Activated CD4-positive, alpha-beta T cell treated with anti-CD3 and anti-CD28 coated beads, Interleukin-2, amount 10 ng/mL, durations not matched to agents 7 days and 5 days (primary cell): ENCODE results near the gene KCNMA1. TPM values are rescaled to one million over a fixed set of nuclear protein-coding genes. Genes with fewer than 3 reads are reported as not detected.

ENCODE experiments used
- CTCF ChIA-PET: fragments of 350-600 bp; sonication (Branson Sonifier 250); formaldehyde crosslinking; loops from one replicate; lab custom pipeline; 2021; ENCODE audit warnings: antibody characterized with exemption; lab: Charles Lee
- POLR2A ChIA-PET: fragments of 350-600 bp; sonication (Branson Sonifier 250); formaldehyde crosslinking; loops from one replicate; lab custom pipeline; 2021; ENCODE audit warnings: antibody characterized with exemption; lab: Charles Lee
- DNase-seq: peaks from one replicate; pipeline ENCODE4 v3.0.0-alpha.2; 2020
- H3K27ac Mint-ChIP-seq: one replicate; pipeline ENCODE4 v1.8.0; 2021; ENCODE audit warnings: mild to moderate bottlenecking, moderate library complexity, mixed read lengths
- H3K27me3 Mint-ChIP-seq: one replicate; pipeline ENCODE4 v1.8.0; 2021; ENCODE audit warnings: mixed read lengths
- H3K36me3 Mint-ChIP-seq: one replicate; pipeline ENCODE4 v1.8.0; 2021; ENCODE audit warnings: low read depth, mixed read lengths
- H3K4me1 Mint-ChIP-seq: one replicate; pipeline ENCODE4 v1.8.0; 2021; ENCODE audit warnings: mixed read lengths
- H3K4me3 Mint-ChIP-seq: one replicate; pipeline ENCODE4 v1.8.0; 2021; ENCODE audit warnings: mild to moderate bottlenecking, moderate library complexity, mixed read lengths
- H3K9me3 Mint-ChIP-seq: one replicate; pipeline ENCODE4 v1.8.0; 2021; ENCODE audit warnings: mixed read lengths
- total RNA-seq, 2 experiments: library from RNA; stranded (reverse); gene quantifications; one replicate each; pipeline ENCODE4 v1.2.3, GENCODE V29; 2021

KCNMA1 gene
- total RNA-seq, 2 experiments from 2014 or later = not detected

DNA sequence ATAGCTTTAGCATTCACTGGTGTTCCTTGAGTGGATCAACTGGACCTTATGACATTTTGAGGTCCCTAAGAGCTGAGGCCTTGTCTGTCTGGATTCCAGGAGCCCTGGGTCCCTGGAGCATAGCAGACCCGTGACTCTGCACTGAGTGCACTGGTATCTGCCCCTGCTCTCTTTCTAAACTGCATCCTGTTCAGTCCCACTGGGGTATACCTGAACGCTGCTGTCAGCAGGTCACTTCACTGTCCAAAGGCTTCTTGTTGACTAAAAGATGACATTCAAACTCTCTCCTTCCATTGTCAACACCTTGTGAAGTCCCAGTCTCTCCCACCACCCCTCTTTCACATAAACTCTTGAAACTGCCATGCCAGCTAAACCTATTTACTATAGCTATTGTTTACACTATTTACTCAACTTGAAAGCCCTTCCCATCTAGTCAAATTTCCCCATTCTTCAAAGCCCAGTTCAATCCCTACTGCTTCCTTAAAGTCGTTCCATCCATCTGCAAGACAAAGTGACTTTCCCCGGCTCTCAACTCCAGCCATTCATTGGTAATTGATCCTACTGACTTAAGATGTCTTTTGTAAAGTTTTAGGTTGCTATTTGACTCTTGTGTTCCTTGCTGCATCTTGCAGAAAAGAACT is 523.3 kb downstream of the KCNMA1 start:
- ChIA-PET CTCF (no interaction called here), POLR2A (no interaction called here)
- H3K4me1 Mint-ChIP-seq = no peaks in the 10 kb centered on the region
- H3K4me3 Mint-ChIP-seq = no peak overlapping the region
- DNase-seq = no peak
- H3K27ac Mint-ChIP-seq = no peak overlapping the region
- H3K9me3 Mint-ChIP-seq = no peaks in the 10 kb centered on the region
- no peaks in the 10 kb centered on the region for H3K36me3 Mint-ChIP-seq
- H3K27me3 Mint-ChIP-seq = no peaks in the 10 kb centered on the region

DNA sequence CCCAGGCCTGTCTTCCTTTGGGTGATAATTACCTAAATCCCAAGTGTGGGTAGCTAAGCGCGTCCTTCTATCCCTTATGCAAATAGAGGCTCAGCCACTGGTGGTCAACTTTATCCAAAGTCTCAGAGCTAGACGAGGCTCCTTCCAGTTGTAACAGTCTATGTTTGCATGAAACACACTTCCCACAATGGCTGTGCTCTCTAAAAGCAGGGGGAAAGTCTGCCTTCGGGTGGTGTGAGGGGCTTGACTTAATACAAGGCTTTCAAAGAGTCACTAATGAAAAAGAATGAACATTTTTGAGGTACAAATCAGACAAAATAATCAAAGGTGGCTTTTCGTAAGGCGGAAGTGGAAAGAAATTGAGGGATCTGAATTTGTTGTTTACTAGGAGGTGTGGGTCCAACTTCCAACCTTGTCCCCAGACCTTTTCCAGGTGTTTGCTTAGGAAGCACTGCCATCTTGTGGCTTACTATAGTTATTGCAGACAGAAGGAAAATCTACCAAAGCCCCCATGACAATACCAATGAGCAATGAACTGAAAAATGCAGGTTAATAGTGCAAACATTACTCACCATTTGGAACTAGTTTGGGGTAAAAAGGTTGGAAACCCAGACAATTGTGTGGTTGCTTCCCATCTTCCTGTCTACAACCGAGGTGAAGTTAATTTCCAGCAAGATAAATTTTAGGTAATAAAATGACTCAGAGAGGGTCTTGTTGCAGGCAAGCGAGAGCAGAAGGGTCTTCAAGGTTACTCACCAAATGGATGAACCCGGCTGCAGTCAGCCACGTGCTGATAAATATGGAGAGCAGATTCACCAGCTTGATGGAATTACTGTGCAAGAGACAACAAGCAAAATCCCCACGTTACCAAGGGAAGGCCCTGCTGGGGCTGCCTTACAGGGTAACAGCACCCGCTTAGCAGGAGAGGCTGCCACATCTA is 525.7 kb downstream of the KCNMA1 start:
- no peaks in the 10 kb centered on the region for H3K4me1 Mint-ChIP-seq
- no peak overlapping the region for H3K27ac Mint-ChIP-seq
- ChIA-PET POLR2A (no interaction called here), CTCF (no interaction called here)
- no peaks in the 10 kb centered on the region for H3K36me3 Mint-ChIP-seq
- H3K4me3 Mint-ChIP-seq = no peak overlapping the region
- DNase-seq = peak; percentile 28
- H3K27me3 Mint-ChIP-seq = no peaks in the 10 kb centered on the region
- H3K9me3 Mint-ChIP-seq = no peaks in the 10 kb centered on the region

DNA sequence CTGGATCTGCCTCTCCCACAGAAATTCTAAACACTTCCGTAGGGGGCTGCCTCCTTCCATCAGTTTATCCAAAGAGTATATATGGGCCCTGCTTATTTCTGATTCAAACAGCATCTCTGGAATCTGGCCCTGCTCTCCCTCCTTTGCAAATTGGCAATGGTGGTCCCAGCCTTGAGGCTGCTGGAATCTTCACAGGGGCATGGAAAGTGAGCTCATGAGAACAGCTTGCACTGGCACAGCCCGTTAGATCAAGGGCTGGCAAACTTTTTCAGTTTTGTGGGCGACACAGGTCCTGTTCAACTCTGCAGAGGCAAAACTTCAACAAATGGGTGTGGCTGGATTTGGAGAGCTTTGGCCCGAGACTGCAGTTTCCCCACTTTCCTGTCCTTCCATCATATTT is 526.9 kb downstream of the KCNMA1 start:
- Mint-ChIP-seq H3K27ac (no peak overlapping the region), H3K4me3 (no peak overlapping the region), H3K4me1 (no peaks in the 10 kb centered on the region), H3K36me3 (no peaks in the 10 kb centered on the region), H3K9me3 (no peaks in the 10 kb centered on the region), H3K27me3 (no peaks in the 10 kb centered on the region)
- CTCF ChIA-PET = interaction anchor here (0.6 kb wide), 1 partner anchor 255 kb away, joined by 3 read pairs; no protein-coding TSS in a partner anchor
- POLR2A ChIA-PET = no interaction called here
- no peak for DNase-seq

DNA sequence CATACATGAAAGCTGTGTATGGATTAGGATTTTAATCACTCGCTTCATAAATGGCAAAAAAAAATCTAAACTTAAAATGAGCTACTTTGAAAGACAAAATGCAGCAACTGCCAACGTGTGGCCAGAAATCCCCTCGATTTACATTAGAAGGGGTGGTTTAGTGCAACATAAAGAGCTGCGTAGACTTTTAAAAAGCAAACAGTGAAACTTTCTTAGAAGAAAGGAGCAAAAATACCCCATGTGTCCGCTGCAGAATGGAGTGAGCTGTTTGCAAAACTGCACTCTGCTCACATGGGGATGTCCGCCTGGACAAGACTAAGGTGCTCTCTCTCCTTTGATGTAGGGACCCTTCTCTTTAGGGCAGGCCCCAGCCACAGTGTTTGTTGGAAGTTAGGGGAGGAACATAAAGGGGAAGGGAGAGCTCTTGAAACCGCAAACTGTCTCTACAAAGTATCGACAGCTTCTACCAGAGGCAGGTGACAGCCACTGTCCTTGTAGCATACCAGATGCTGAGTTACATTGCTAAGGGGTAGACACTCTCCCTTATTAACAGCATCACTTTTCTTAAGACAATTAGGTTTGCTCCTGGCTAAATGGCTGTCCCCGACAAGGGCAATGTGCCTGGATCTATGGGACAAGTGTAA is 528.1 kb downstream of the KCNMA1 start:
- ChIA-PET POLR2A (no interaction called here), CTCF (no interaction called here)
- Mint-ChIP-seq H3K9me3 (no peaks in the 10 kb centered on the region), H3K36me3 (no peaks in the 10 kb centered on the region), H3K27ac (no peak overlapping the region), H3K27me3 (no peaks in the 10 kb centered on the region), H3K4me1 (no peaks in the 10 kb centered on the region), H3K4me3 (no peak overlapping the region)
- no peak for DNase-seq

DNA sequence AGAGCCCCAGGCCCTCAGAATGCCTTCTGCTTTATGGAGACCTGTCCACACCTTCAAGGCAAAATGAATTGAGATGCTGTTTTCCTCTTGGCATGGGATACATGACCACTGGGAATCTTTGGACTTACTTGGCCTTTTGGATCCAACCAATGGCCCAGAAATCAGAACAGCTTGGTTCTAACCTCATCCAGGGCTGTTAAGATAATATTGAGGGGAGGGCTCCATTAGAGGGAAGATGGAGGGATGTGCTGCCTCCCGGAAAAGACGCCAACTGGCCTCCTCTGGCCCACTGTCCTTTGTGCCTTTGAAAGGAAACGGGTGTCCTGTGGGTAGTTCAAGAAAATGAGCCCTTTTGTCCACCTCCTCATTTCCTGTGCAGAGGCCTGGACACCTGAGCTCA is 530.9 kb downstream of the KCNMA1 start:
- Mint-ChIP-seq H3K9me3 (no peaks in the 10 kb centered on the region), H3K4me1 (no peaks in the 10 kb centered on the region), H3K36me3 (no peaks in the 10 kb centered on the region), H3K27ac (no peak overlapping the region), H3K27me3 (no peaks in the 10 kb centered on the region), H3K4me3 (no peak overlapping the region)
- DNase-seq = no peak
- ChIA-PET CTCF (no interaction called here), POLR2A (no interaction called here)

DNA sequence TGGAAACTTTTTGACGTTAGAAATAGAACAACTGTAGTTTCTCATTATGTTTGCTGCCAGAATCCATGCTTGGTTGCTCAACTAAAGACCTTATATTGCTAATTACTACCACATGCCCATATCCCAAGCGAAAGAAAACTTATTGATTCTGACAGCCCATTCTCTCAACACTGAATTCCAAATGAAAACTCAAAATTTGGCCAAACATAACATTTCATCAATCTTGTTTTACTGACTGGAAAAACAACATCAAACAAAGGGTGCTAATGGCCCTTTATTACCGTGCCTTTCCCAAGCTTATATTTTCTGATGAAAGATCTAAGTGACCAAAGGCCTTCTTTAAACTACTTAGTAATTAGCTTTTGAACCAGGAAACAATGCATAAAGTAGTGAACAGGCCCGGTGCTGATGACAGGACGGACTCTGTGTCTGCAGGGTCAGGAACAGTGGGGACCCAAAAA is 531.8 kb downstream of the KCNMA1 start:
- H3K4me3 Mint-ChIP-seq = no peak overlapping the region
- H3K36me3 Mint-ChIP-seq = no peaks in the 10 kb centered on the region
- no peak overlapping the region for H3K27ac Mint-ChIP-seq
- H3K4me1 Mint-ChIP-seq = no peaks in the 10 kb centered on the region
- DNase-seq = no peak
- CTCF ChIA-PET = no interaction called here
- no peaks in the 10 kb centered on the region for H3K9me3 Mint-ChIP-seq
- no peaks in the 10 kb centered on the region for H3K27me3 Mint-ChIP-seq
- POLR2A ChIA-PET = no interaction called here

DNA sequence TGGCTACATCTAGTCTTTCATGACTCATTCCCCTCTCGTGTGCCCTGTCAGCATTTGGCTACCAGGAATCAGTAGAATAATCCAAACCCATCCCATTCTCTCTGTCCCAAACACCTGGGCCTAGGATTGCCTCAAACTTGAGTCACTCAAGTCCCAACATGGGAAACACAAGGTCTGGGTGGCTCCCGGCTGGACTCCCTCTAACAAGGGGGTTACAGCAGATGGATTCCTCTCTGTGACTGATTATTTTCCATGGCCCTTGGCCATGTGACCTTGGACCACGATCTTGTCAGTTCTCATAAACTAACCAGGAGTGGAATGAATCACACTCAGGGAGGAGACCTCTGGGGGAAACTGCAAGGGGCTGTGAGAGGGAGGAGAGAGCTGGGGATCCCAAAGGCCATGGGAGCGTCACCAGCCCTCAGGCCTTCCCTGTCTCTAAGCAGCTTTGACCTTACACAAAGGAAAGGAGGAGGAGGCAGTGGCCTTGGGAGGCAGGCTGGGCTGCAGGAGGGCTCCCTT is 533.1 kb downstream of the KCNMA1 start:
- Mint-ChIP-seq H3K4me1 (no peaks in the 10 kb centered on the region), H3K36me3 (no peaks in the 10 kb centered on the region), H3K4me3 (no peak overlapping the region), H3K27ac (no peak overlapping the region), H3K9me3 (no peaks in the 10 kb centered on the region), H3K27me3 (no peaks in the 10 kb centered on the region)
- ChIA-PET CTCF (no interaction called here), POLR2A (no interaction called here)
- no peak for DNase-seq

DNA sequence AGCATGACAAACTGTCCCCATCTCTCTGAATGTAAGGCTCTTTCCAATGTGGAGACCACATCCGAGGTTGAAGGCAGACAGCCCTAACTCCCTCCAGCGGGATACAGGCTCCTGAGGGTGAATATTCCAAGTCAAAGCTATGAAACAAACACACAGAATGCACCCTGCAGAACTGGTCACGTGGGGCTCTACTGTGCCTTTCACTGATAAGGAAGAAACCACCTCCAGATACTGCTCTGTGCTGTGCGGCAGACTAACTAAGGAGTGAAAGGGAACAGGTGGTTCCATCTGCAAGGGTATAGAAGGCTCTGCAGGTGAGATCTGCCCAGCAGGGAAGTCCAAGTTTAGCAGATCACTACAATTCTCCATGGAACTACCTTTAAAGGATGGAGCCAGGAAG is 534.4 kb downstream of the KCNMA1 start:
- Mint-ChIP-seq H3K36me3 (no peaks in the 10 kb centered on the region), H3K9me3 (no peaks in the 10 kb centered on the region), H3K27me3 (no peaks in the 10 kb centered on the region), H3K4me1 (no peaks in the 10 kb centered on the region), H3K27ac (no peak overlapping the region), H3K4me3 (no peak overlapping the region)
- ChIA-PET CTCF (no interaction called here), POLR2A (no interaction called here)
- DNase-seq = no peak

DNA sequence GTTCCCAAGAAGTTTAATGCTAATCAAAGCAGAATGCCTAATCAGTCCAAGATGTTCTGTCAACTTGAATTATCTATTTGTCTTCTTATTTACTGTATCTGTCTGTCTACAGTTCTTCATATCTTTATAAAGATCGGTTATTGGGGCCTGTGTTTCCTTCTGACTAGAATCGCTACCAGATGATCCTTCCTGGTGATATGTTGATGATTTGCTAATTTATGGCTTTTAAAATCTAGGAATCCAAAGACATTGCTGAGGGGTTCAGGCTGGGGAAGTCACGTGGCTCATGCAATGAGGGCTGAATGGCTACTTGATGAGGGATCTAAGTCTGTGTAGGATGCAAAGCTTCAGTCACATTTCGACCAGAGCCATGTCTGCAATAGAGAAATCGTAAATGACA is 536.3 kb downstream of the KCNMA1 start:
- Mint-ChIP-seq H3K36me3 (no peaks in the 10 kb centered on the region), H3K27me3 (no peaks in the 10 kb centered on the region), H3K4me1 (no peaks in the 10 kb centered on the region), H3K4me3 (no peak overlapping the region), H3K9me3 (no peaks in the 10 kb centered on the region), H3K27ac (no peak overlapping the region)
- no peak for DNase-seq
- ChIA-PET CTCF (interaction anchor here (0.6 kb wide), 1 partner anchor 243 kb away, joined by 3 read pairs; no protein-coding TSS in a partner anchor), POLR2A (no interaction called here)

DNA sequence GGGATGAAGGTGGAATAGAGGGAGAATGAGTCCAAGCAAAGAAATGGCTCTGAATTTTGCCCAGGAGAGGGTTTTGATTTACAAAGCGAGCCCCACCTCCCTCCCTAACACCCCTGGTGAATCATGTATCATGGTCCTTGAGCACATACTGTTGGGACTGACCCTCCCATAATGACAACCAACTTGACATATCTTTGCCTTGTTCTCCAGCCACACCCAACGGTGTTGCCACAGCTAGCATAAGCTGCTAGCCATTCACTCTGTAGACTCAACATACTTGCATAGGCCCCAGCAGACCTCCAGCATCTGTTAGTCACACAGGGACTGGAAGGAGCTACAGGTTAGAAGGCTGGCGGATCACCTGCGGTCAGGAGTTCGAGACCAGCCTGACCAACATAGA is 538.5 kb downstream of the KCNMA1 start:
- no peaks in the 10 kb centered on the region for H3K9me3 Mint-ChIP-seq
- ChIA-PET CTCF (interaction anchor here (0.6 kb wide), 1 partner anchor 10 kb away, joined by 3 read pairs; no protein-coding TSS in a partner anchor), POLR2A (no interaction called here)
- no peaks in the 10 kb centered on the region for H3K4me1 Mint-ChIP-seq
- DNase-seq = no peak
- H3K36me3 Mint-ChIP-seq = no peaks in the 10 kb centered on the region
- H3K27ac Mint-ChIP-seq = no peak overlapping the region
- H3K27me3 Mint-ChIP-seq = no peaks in the 10 kb centered on the region
- H3K4me3 Mint-ChIP-seq = no peak overlapping the region

DNA sequence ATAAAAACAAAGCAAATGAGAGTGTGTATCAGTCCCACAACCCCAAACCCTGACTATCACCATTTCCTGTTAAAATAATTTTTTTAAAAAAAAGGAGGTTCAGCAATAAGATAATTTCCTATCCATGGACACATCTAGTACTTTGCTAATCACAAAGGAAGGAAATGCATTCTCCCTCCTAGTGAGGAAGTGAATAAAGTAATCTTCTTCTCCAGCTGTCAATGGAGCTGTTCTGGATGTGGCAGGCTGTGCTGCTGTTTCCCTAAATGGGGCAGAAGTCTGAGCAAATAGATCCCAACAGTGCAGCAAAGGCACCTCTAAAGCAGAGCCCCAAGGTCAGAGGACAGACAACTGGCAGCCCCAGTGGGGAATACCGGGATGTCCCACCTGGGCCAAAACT is 540.0 kb downstream of the KCNMA1 start:
- ChIA-PET POLR2A (no interaction called here), CTCF (no interaction called here)
- H3K9me3 Mint-ChIP-seq = no peaks in the 10 kb centered on the region
- no peaks in the 10 kb centered on the region for H3K36me3 Mint-ChIP-seq
- no peak overlapping the region for H3K4me3 Mint-ChIP-seq
- no peak overlapping the region for H3K27ac Mint-ChIP-seq
- no peaks in the 10 kb centered on the region for H3K27me3 Mint-ChIP-seq
- no peaks in the 10 kb centered on the region for H3K4me1 Mint-ChIP-seq
- no peak for DNase-seq

DNA sequence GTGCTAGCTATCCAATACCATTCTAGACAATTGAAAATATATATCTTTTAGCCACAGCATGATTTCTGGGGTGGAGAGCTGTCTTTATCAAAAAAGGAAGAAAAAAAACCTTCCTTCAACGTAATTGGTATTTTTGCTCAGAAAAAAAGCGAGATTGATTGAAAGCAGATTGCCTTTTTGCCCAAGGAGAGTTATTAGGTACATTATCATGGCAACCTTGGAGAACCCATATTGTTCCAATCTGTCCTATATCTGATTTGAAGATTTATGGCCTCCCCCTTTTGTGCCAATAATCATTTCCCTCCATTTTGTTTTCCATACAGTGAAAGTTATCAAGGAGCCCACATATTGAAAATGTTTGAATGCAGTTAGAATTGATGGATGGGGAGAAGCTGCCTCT is 544.5 kb downstream of the KCNMA1 start:
- no peaks in the 10 kb centered on the region for H3K36me3 Mint-ChIP-seq
- no peaks in the 10 kb centered on the region for H3K27me3 Mint-ChIP-seq
- no peak overlapping the region for H3K4me3 Mint-ChIP-seq
- no peaks in the 10 kb centered on the region for H3K9me3 Mint-ChIP-seq
- no peak overlapping the region for H3K27ac Mint-ChIP-seq
- H3K4me1 Mint-ChIP-seq = no peaks in the 10 kb centered on the region
- POLR2A ChIA-PET = no interaction called here
- CTCF ChIA-PET = no interaction called here
- DNase-seq = no peak
